Measurements from ENCODE around the gene NRCAM.

The NRCAM gene

GRCh38 chr7:108236681-108237415 is 219.4 kb downstream of the NRCAM start:
- no peak for DNase-seq

GRCh38 chr7:108235451-108236061 is 220.7 kb downstream of the NRCAM start:
- no peak for DNase-seq

- DNase-seq, result no peak
These were observed 221.2 kb downstream of the NRCAM start for GRCh38 chr7:108234971-108235450.

GRCh38 chr7:108234281-108234680 is 222.0 kb downstream of the NRCAM start:
- DNase-seq, result no peak

- no peak for DNase-seq
These were observed 224.2 kb downstream of the NRCAM start for GRCh38 chr7:108232076-108232475.

GRCh38 chr7:108231221-108231620 is 225.0 kb downstream of the NRCAM start:
- DNase-seq, result no peak

GRCh38 chr7:108227366-108227765 is 228.9 kb downstream of the NRCAM start:
- DNase-seq, result no peak

- DNase-seq, result no peak
These were observed 229.4 kb downstream of the NRCAM start for GRCh38 chr7:108226816-108227299.

GRCh38 chr7:108225531-108226181 is 230.6 kb downstream of the NRCAM start:
- no peak for DNase-seq

GRCh38 chr7:108224387-108224786 is 231.8 kb downstream of the NRCAM start:
- no peak for DNase-seq

- no peak for DNase-seq
These were observed 233.9 kb downstream of the NRCAM start for GRCh38 chr7:108222236-108222892.

GRCh38 chr7:108211382-108212201 is 244.6 kb downstream of the NRCAM start:
- peak; percentile 74 for DNase-seq

GRCh38 chr7:108210796-108211195 is 245.4 kb downstream of the NRCAM start:
- DNase-seq, result no peak

GRCh38 chr7:108205311-108205710 is 250.9 kb downstream of the NRCAM start:
- no peak for DNase-seq

- no peak for DNase-seq
These were observed 251.9 kb downstream of the NRCAM start for GRCh38 chr7:108204281-108204796.

- DNase-seq, result no peak
These were observed 252.7 kb downstream of the NRCAM start for GRCh38 chr7:108203537-108203936.

GRCh38 chr7:108202743-108203142 is 253.5 kb downstream of the NRCAM start:
- no peak for DNase-seq

- no peak for DNase-seq
These were observed 254.5 kb downstream of the NRCAM start for GRCh38 chr7:108201766-108202165.

GRCh38 chr7:108200326-108200725 is 255.9 kb downstream of the NRCAM start:
- no peak for DNase-seq

GRCh38 chr7:108197371-108198091 is 258.7 kb downstream of the NRCAM start:
- DNase-seq, result no peak

- DNase-seq, result no peak
These were observed 260.2 kb downstream of the NRCAM start for GRCh38 chr7:108196004-108196403.

All from NCI-H2107 (cell line).